Stimulated activated naive CD8-positive, alpha-beta T cell treated with anti-CD3 and anti-CD28 coated beads, Interleukin-15, Interleukin-2, amounts not matched to agents 100 U/mL and 50 U/mL, for 24 hours (primary cell): Measurements from ENCODE around the gene SP3.

Source experiments
- ATAC-seq: fragments of 150-1000 bp; cut with Tn5 transposase; one replicate; pipeline ENCODE4 v1.10.0; 2021
- DNase-seq: peaks from one replicate; pipeline ENCODE4 v3.0.0; 2021

Gene SP3

DNA sequence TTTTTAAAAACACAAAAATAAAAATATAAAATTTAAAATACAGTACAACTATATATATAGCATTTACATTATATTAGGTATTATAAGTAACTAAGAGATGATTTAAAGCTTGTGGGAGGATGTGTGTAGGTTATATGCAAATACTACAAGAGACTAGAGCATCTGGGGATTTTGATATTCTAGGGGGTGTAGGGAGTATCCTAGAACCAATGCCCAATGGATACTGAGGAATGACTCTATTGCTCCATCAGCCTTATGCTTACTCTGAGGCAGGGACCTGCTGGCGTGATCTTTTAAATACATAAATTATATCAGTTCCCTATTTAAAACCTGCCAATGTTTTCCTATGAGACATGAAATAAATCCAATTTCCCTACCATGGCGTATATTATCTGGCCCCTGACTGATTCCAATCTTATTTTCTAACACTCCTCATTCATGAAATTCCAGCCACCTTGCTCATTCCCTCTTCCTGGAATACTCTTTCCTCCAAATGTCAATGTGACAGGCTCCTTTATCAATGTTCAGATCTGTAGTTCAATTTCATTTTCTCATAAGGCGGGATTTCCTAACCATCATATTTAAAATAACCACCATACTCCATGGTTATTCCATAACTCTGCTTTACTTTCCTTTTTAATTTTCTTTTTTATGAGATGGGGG, 22.2 kb downstream of the SP3 start:
- ATAC-seq (no peak), DNase-seq (no peak)

DNA sequence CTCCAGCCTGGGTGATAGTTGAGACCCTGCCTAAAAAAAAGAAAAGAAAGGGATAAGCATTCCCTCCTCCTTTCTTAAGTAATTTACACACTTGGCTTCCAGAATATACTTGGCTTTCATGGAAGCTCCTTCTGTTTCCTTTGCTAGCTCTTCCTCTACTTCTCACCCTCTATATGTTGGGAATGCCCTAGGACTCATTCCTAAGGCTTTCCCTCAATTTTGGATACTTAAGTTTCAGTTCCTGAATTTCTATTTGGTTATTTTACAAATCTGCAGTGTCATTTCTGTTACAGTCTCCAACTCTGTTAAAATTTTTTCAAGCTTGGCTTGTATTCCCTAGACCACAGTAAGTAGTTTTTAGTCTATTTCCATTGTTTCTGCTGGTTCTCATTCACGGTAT, 23.6 kb downstream of the SP3 start:
- ATAC-seq (no peak), DNase-seq (no peak)

DNA sequence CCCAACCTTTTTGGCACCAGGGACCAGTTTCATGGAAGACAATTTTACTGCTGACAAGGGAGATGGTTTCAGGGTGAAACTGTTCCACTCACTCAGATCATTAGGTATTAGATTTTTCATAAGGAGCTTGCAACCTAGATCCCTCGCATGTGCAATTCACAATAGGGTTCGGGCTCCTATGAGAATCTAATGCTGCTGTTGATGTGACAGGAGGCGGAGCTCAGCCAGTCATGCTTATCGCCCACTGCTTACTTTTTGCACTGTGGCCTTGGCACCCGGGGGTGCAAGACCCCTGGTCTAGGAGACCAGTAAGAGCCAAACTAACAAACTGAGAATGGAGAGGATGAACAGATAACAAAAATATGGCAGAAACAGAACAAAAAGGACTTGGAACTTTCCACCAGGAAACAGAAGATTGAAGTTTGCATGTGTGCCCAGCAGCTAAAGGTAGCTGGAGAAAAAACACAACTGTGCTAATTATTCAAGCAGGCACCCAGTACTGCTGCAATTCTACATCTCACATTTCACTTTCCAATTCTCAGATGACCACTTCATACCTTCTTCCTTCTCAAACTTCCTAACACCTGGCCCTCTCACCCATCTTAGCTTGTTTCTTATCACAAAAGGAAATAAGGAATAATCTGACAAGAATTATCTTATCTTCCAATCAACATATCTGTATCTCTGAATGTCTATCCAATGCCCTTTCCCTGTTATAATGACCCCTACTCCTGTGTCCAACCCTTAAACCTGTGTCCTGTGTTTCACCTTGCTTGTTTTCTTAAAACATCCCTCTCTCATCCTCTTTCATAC, 24.8 kb downstream of the SP3 start:
- DNase-seq = no peak
- no peak for ATAC-seq

DNA sequence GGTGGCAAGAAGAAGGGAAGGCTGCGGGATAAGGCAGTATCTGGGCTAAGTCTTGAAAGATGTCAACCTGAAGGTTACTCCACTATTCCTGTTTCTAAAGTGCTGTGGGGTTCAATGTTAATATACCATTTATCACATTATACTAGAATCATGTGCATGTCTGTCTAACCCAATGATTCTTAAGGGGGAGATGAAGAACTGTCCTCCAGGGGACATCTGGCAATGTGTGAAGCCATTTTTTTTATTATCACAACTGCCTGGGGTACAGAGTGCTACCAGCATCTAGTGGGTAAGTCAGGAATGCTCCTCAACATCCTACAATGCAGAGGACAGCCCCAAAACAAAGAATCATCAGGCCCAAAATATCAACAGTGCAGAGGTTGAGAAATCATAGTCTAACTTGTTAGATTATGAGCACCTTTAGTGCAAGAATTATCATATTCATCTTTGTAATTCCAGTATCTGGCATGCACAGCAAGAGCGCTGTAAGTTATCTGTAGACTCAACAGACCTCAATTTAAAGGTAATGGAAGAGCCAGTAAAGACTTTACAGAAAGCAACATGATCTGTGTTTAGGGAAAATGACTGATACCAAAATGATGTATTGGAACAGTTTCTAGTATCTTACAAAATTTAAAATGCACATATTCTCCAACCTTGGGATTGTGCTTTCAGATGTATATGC, 26.3 kb downstream of the SP3 start:
- no peak for DNase-seq
- no peak for ATAC-seq

DNA sequence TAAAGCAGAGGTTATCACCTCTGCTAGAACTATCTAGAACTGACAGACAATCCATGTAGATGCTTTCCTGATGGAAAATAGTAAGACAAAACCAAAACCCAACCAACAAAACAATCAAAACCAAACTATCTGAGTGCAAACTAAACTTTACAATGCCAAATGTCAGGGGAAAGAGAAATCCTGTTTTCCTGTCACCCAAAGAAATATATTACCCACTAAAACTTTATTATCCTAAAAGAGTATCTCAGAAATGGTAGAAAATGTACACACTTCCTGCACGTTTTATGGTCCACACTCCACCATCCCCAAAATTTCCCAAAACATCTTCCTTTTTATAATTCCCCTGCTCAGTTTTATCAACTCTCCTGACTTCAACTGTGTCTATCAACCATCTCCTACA, 29.9 kb downstream of the SP3 start:
- no peak for DNase-seq
- no peak for ATAC-seq

DNA sequence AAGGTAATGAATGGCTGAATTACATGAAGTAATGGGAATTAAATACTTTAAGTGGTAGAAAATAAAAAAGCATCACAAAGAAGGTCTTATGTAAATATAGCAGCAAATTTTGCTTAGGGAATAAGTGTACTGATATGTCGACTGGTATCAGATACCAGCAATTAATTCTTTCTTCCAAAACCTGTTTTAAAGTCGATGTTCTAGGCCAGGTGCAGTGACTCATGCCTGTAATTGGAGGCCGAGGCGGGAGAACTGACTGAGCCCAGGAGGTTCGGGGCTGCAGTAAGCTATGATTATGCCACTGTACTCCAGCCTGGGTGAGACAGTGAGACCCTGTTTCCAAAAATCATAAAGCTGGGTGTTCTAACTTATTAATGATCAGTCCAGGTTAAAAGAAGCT, 30.3 kb downstream of the SP3 start:
- ATAC-seq (no peak), DNase-seq (no peak)

DNA sequence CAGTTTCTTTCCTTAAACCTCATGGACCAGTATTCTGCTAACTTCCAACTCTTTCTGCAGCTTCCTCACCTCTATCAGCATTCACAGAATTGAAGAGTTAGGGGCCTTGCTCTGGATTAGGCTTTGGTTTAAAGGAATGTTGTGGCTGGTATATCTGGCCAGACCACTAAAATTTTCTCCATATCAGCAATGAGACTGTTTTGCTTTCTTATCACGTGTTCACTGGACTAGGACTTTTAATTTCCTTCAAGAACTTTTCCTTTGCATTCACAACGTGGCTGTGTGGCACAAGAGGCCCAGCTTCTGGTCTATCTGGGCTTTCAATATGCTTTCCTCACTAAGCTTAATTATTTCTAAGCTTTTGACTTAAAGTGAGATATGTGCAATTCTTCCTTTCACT, 33.4 kb downstream of the SP3 start:
- DNase-seq = no peak
- no peak for ATAC-seq

DNA sequence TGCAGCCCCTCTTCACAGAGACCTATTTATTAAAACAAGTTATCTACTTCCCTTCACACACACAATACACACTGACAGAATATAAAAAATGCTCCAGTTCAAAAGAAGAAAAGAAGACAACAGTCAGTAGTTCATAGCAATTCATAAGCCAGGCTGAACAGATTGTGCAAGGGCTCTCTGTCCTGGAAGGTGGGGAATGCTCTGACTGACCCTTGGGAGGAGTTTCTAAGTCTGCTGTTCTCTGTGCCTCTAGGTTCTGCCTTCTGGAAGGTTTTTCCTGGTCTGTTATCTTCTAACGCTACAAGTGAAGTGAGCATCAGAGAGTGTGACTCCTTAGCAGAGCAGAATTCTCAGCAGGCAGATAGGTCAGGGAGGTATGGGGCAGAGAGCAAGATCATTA, 35.7 kb downstream of the SP3 start:
- ATAC-seq = no peak
- no peak for DNase-seq

DNA sequence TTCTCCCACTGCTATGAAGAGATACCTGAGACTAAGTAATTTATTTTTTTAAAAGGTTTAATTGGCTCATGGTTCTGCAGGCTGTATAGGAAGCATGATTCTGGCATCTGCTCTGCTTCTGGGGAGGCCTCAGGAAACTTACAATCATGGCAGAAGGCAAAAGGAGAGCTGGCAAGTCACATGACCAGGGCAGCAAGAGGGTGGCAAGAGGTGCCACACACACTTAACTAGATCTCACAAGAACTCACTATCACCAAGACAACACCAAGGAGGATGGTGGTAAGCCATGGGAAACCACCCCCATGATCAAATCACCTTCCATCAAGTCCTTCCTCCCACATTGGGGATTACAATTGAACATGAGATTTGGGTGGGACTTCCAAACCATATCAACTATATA, 38.3 kb downstream of the SP3 start:
- no peak for ATAC-seq
- DNase-seq = no peak

DNA sequence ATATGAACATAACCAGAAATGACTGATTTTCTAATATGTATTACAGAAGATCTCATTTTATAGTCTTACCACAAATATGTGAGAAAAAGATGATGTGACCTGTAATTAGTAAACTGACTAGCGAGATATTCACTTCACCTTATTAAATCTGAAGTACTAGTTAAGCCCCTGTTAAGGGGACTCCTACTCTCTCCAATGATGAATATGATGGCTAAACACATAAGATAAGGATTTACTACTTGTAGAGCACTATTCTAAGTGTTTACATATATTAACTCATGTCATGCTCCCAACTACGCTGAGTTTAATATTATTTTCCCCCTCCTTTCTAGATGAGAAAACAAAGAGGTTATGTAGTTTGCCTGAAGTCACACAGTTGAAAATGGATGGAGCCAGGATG, 40.9 kb downstream of the SP3 start:
- DNase-seq = no peak
- ATAC-seq = no peak

DNA sequence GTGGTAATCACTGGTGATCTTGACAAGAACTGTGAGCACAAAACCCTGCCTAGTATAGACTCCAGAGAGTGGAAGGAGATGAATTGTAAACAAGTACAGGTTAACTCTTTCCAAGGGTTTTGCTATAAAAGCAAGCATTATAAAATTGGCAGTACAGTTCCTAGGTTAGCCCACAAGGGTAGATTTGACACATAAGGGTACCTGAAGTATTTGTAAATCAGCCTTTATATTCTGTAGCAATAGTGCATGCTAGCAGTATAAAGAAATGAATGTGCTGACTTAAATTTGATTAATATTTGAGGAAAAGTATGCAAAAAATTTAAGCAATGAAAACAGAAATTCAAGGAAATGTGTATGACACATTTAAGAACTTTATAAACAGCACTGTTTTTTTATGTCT, 42.4 kb downstream of the SP3 start:
- DNase-seq (no peak), ATAC-seq (no peak)

DNA sequence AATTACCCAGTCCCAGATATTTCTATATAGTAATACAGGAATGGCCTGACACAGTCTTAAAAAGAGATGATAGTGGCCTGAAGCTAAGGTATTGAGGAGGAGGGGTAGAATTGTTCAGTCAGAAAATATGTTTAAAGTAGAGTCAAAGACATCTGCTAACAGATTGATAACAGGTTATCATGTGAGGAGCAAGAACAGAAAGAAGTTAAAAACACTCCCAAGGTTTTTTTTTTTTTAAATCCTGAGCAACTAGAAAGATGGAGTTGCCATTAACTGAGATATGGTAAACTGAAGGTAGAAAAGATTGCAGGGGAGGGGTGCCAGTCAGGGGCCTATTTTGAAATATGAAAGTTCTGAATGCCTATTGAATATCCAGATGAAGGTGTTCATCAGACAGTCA, 43.1 kb downstream of the SP3 start:
- no peak for ATAC-seq
- DNase-seq = no peak

DNA sequence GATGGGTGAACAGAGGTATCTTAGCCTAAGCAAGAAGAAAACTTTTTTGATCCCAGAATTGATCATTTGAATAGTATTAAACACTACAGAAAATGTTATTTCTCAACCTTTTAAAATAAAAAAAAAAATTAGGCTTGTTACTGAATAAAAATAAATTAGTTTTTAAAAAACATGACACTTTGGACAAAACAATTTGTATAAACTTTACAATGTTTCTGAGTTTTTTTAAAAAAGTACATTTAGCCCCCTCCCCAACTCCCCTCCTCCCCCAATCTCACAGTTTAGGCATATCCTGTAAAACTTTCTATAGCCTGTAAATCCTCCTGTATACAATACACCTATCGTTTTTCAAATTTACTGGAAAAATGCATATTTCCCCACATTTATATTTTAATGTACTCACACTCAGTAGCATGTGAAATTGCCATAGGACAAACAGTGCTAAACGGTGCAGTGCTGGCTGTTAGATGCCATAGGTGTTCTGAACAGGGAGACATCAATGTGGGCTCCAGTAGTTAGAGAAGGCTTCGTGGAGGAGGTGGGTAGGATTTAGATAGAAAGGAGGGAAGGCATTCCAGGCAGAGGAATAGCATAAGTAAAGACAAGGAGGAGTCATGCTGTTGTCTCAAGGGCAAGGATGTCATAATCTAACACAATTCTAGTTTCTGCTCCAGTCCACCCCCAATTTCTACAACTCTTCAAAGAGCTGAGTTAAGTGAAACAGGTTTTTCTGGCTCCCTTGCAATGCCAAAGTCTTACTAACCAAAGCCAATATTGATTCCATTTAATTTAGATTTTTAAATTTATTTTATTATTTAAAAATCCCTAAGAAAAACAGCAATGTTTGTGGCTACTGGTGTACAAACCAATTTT, 50.9 kb downstream of the SP3 start:
- ATAC-seq (no peak), DNase-seq (no peak)

DNA sequence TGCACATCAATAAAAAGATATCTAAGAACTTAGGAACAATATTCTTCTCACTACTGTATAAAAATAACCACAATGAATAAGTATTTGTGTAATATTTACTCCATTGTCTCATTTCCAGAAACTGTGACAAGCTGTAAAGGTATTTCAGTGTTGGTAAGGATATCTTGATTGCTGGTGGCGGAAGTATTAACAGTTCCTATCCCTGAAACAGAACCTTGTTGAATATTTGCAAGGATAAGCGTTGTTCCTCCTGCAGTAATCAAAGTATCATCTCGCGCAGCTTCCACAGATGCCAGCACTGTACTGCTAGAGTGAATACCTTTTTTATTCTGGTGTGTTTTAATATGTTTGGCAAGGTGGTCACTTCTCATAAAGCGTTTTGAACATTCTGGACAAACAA, 55.3 kb downstream of the SP3 start:
- DNase-seq = no peak
- ATAC-seq = no peak

DNA sequence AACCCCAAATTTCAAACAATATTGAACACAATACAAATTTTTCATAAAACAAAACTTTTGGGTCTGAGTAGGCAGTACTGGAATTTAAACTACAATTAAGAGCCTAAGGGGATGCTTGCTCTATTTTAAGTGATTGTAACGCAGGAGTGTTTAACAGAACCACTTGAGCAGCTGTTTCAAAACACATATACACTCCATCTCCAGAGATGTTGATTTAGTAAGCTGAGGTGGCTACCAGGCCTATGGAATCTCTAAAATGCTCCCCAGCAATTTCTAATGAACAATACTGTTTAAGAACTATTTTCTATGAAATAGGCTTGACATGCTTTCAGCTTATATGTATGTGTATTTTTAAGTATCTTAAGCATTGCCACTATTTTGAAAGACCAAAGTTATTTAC, 58.5 kb downstream of the SP3 start:
- no peak for DNase-seq
- ATAC-seq = no peak

DNA sequence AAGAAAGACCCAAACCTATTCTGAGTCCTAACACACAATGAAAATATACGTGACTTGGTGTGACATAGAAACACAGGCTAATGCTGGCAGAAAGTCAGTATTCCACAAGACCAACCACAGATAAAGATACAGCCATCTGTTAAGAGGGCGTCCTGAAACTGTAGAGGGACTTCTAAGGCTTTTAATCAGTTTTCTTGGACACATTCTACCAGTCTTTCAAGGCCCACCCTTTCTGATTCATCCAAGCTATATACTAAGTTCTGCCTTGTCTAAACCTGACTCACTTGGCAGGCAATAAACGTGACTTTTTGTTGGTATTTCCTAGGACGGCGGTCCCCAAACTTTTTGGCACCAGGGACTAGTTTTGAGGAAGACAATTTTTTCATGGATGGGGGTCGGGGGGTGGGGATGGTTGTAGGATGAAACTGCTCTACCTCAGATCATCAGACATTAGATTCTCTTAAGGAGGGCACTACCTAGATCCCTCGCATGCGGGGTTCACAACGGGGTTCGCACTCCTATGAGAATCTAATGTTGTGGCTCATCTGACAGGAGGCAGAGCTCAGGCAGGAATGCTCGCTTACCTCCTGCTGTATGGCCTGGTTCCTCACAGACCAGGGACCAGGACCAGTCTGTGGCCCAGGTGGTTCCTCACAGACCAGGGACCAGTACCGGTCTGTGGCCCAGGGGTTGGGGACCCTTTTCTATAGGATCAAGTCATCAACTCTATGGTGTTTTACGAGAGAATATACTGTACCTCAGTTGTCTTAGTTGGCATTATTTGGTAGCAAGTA, 61.4 kb downstream of the SP3 start:
- ATAC-seq = no peak
- DNase-seq = no peak

DNA sequence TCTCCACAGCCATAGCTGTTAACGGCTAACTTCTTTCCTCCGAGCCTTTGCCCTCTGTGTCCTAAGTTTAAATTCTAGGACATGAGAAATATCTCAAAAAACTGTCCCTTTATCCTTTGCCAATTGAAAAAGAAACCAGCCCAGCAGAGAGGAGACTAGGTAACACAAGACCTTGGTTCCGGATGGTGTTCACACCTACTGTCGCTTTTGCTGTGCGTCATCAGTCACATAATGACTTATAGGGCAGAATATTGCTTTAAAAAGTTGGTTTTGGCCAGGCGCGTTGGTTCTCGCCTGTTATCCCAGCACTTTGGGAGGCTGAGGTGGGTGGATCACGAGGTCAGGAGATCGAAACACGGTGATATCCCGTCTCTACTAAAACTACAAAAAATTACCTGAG, 66.2 kb downstream of the SP3 start:
- ATAC-seq = no peak
- no peak for DNase-seq

DNA sequence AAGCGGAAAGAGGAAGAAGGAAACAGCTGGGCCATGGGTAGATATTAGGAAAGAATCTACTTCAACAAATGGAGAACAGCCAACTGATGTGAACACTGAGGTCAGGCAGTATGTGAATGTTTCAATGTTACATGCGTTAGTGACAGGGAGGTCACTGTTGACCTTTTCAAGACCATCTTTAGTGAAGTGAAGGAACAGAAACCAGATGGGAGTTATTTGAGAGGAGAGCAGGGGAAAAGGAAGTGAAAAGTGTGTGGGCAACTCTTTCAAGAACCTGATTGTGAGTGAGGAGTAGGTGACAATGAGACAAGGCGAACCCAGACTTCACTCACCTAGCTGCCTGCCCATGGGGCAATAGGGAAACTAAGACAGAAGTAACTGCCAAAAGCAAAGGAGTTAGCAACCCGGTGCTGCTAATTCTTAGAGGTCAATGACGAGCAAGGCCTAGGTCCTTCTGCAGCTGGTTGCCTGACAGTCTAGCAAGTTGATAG, 67.0 kb downstream of the SP3 start:
- ATAC-seq (peak; percentile 49), DNase-seq (no peak)

DNA sequence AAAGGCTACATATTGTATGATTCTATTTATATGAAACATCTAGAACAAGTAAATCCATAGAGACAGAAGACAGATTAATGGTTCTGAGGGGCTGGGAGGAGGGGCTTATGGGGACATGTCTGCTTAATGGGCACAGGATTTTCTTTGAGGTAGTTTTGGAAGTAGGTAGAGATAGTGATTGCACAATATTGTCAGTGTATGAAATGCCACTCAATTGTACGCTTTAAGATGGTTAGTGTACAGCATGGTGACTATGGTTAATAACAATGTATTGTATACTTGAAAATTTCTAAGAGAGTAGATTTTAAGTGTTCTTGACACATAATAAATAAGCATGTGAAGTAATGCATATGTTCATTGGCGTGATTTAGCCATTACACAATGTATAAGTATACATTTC, 68.4 kb downstream of the SP3 start:
- ATAC-seq (no peak), DNase-seq (no peak)

DNA sequence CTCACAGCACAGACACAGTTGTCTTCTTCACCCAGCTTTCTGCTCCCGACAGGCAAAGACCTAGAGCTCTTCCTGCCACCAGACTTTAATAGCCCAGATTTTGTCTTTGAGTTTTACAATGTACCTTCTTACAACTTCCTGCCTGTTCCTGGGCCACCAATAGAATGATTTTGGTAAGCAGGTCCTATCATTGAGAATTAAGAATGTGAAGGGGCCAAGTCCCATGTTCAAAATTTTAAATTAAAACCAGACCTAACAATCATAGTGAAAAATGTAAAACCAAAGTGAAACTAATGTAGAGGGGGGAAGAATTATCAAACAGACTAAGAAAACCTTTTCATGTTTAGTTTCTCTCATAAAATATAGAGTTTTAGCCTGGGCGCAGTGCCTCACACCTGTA, 72.8 kb downstream of the SP3 start:
- DNase-seq (no peak), ATAC-seq (no peak)

DNA sequence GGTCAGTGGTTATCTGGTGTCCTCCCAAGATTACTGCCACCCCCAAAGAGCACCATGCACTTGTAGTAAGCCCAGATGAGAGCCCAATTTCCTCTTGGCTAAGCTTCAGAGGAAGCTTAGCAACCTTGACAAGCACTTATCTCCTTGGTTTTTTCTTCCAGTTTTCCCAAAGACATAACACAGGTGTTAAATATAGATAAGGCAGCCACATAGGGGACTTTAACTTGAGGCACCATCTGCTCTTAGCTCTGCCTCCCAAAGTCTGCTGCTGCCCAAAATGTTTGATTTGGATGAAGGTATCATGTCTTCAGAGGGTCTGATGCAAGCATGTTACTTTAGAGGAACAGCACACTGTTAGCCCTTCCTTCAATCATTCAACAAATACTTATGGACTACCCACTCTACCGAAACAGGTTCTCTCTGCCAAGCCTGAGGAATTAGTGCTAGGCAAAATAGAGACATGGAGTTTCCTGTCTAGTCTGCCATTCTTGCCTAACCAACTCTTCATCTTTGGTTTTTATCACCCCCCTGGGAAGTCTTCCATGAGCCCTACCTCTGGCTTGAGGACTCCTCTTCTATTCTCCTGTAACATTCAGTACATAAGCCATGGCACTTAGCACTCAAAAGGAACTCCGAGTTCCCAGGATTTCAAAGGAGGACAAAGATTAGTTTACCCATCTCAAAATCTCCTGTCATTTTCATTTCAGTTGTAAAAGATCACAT, 73.7 kb downstream of the SP3 start:
- DNase-seq (no peak), ATAC-seq (no peak)
